Stomach (tissue), 9 donors: ENCODE results near the gene NUMB. TPM values are rescaled to one million over a fixed set of nuclear protein-coding genes. Genes with fewer than 3 reads are reported as not detected.
A peak's percentile ranks its signal among the peaks of the same experiment; 100 is the strongest.
"Not testable (repeated sequence)": the region's sequence is repeated elsewhere in the genome, so short reads cannot be mapped to it uniquely, and the experiment has no call there.

Experiments
- DNase-seq, 2 donors: peaks; one replicate each; pipeline versions ENCODE4 v3.0.0 to v3.0.0-alpha.2; 2013 to 2019
- H3K27ac ChIP-seq, 5 donors: fragments of 200-600 bp in 4 of 5; sonication (generic) in 4 of 5; one replicate each; pipeline ENCODE4 v1.5.1; 2013 to 2019; ENCODE audit warnings: mild to moderate bottlenecking in 1 of 5, moderate library complexity in 1 of 5
- H3K27me3 ChIP-seq, 3 donors: fragments of 200-600 bp; sonication (generic); one replicate each; pipeline ENCODE4 v1.5.1; 2017 to 2019; ENCODE audit warnings: mixed run types in 1 of 3
- H3K36me3 ChIP-seq, 4 donors: fragments of 200-600 bp; sonication (generic); 1 replicate in 3 of 4; 2 replicates in 1 of 4; pipeline ENCODE4 v1.5.1; 2016 to 2019
- H3K4me1 ChIP-seq, 4 donors: fragments of 200-600 bp; sonication (generic); one replicate each; pipeline ENCODE4 v1.5.1; 2016 to 2019
- H3K4me3 ChIP-seq, 4 donors: fragments of 200-600 bp; sonication (generic) in 3 of 4; one replicate each; pipeline ENCODE4 v1.5.1; 2016 to 2019; ENCODE audit warnings: mild to moderate bottlenecking in 1 of 4
- H3K9me3 ChIP-seq, 4 donors: fragments of 200-600 bp; sonication (generic); one replicate each; pipeline ENCODE4 v1.5.1; 2016 to 2019
- EP300 ChIP-seq: sonication (generic); formaldehyde crosslinking; IDR thresholded peaks from one replicate; pipeline ENCODE4 v1.6.1; 2017; ENCODE audit warnings: antibody characterized with exemption
- POLR2A ChIP-seq, 4 donors: fragments of 450-650 bp; IDR thresholded peaks; one replicate each; pipeline ENCODE4 v1.6.1; 2016; ENCODE audit warnings: antibody characterized with exemption in 4 of 4, control low read depth in 2 of 4, mild to moderate bottlenecking in 1 of 4, moderate library complexity in 1 of 4
- POLR2AphosphoS5 ChIP-seq, 3 donors: sonication (generic); formaldehyde crosslinking; IDR thresholded peaks; one replicate each; pipeline ENCODE4 v1.6.1; 2016; ENCODE audit warnings: antibody characterized with exemption in 3 of 3
- WGBS, 5 donors: extraction: QIAGEN DNeasy Blood & Tissue Kit in 3 of 5; methylation state at CpG; one replicate each; pipeline versions ENCODE4 v1.1.5 to v1.1.7; 2013 to 2018; 5-methylcytosine and 5-hydroxymethylcytosine counted together
- intact Hi-C: fragments of 100-400 bp; cut with DNase I; formaldehyde crosslinking; loops from one replicate; pipeline ENCODE4 v1.15.1; 2023; ENCODE audit warnings: low total_unique reads
- polyA plus RNA-seq, 3 donors: library from polyadenylated mRNA; stranded (reverse); fragments of 200-250 nt; gene quantifications; one replicate each; pipeline ENCODE4 v1.2.3, GENCODE V29; 2013
- total RNA-seq, 5 donors: library from RNA; depleted of rRNA; stranded (reverse); fragments of >200 nt; gene quantifications; one replicate each; pipeline versions ENCODE4 v1.1.0 to v1.2.3, GENCODE V29; 2014 to 2016
- TF ChIP-seq, protein P1 (sequence below), 7 experiments: fragments of 450-650 bp in 4 of 7; fragments of 200-600 bp in 3 of 7; sonication (generic) in 3 of 7; IDR thresholded peaks; one replicate each; pipeline ENCODE4 v1.5.1; 2016 to 2019; ENCODE audit warnings: antibody characterized with exemption in 7 of 7, control low read depth in 2 of 7, mild to moderate bottlenecking in 1 of 7
- donor health status: healthy with polysubstance abuse.
- donor health status: Bipolar disorder and iron deficiency.
- donor health status: healthy.

Gene NUMB
- total and polyA plus RNA-seq, 8 donors = 26.4 to 135 (median 50.0) TPM

DNA sequence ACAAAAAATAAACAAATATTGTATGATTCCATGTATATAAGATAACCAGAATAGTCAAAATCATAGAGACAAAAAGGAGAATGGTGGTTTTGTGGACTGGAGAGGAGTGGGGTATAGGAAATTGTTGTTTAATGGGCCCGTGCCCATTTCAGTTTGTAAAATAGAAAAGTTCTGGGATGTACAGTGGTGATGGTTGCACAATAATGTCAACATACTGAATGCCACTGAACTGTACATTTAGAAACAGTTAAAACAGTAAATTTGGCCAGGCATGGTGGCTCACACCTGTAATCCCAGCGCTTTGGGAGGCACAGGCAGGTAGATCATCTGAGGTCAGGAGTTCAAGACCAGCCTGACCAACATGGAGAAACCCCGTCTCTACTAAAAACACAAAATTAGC, 40.1 kb downstream of the NUMB start:
- H3K9me3 ChIP-seq = no peaks in the 10 kb centered on the region
- 87 to 100% (median 95%) methylated on average over 3 of the region's 3 CpGs for WGBS, 5 donors
- TF ChIP-seq POLR2A (IDR thresholded peaks at IDR 0.05) (no peak), POLR2AphosphoS5 (IDR thresholded peaks at IDR 0.05) (no peak), EP300 (no peak)
- TF ChIP-seq, protein P1, sequence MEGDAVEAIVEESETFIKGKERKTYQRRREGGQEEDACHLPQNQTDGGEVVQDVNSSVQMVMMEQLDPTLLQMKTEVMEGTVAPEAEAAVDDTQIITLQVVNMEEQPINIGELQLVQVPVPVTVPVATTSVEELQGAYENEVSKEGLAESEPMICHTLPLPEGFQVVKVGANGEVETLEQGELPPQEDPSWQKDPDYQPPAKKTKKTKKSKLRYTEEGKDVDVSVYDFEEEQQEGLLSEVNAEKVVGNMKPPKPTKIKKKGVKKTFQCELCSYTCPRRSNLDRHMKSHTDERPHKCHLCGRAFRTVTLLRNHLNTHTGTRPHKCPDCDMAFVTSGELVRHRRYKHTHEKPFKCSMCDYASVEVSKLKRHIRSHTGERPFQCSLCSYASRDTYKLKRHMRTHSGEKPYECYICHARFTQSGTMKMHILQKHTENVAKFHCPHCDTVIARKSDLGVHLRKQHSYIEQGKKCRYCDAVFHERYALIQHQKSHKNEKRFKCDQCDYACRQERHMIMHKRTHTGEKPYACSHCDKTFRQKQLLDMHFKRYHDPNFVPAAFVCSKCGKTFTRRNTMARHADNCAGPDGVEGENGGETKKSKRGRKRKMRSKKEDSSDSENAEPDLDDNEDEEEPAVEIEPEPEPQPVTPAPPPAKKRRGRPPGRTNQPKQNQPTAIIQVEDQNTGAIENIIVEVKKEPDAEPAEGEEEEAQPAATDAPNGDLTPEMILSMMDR (IDR thresholded peaks at IDR 0.05) = no peak
- peaks cover 0 to 41% (median 18%) of the 10 kb centered on the region in 4 donors for H3K4me1 ChIP-seq
- H3K27me3 ChIP-seq = no peaks in the 10 kb centered on the region
- no peak overlapping the region for H3K27ac ChIP-seq
- H3K4me3 ChIP-seq = no peak overlapping the region
- intact Hi-C loops = no loop called here
- peaks cover 4 to 23% (median 9%) of the 10 kb centered on the region in 4 donors for H3K36me3 ChIP-seq
- no peak for DNase-seq

DNA sequence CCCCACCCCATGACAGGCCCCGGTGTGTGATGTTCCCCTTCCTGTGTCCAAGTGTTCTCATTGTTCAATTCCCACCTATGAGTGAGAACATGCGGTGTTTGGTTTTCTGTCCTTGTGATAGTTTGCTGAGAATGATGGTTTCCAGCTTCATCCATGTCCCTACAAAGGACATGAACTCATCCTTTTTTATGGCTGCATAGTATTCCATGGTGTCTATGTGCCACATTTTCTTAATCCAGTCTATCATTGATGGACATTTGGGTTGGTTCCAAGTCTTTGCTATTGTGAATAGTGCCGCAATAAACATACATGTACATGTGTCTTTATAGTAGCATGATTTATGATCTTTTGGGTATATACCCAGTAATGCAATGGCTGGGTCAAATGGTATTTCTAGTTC, 52.1 kb downstream of the NUMB start:
- intact Hi-C loops, H3K27ac ChIP-seq, H3K27me3 ChIP-seq, H3K9me3 ChIP-seq, H3K4me3 ChIP-seq, DNase-seq: not testable (repeated sequence)
- H3K4me1 ChIP-seq = peaks cover 4 to 25% (median 18%) of the 10 kb centered on the region in 4 donors
- 94 to 100% (median 100%) methylated on average over 1 to 3 of the region's 3 CpGs for WGBS, 5 donors
- peaks cover 0 to 42% (median 32%) of the 10 kb centered on the region in 4 donors for H3K36me3 ChIP-seq

DNA sequence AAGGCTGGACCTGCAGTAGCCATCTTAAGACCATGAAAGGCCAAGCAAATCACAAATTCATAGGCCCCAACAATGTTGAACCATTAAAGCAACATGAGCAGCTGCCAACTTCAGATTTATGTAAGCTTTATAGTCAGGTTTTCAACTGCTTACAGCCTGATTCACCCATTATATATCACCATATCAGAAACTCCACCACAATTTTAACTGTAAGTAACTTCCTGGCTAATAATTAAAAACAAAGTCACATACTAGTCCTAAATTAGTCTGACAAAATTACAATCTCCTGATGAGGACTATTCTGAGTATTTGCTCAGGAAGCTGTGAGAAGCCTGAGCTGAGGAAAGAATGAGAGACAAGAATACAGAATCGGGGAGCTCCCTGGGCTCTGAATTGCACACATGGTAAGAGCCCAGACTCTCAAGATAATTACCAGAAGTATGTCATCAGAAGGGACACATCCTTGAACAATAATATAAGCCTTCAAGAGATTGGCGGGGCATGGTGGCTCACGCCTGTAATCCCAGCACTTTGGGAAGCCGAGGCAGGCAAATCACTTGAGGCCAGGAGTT, 55.1 kb downstream of the NUMB start:
- no peaks in the 10 kb centered on the region for H3K9me3 ChIP-seq
- 91 to 98% (median 92%) methylated on average over 4 of the region's 4 CpGs for WGBS, 5 donors
- no peak overlapping the region for H3K4me3 ChIP-seq
- peaks cover 0 to 27% (median 16%) of the 10 kb centered on the region in 4 donors for H3K36me3 ChIP-seq
- peak overlapping the region in 1 of 5 donors; percentile 4 for H3K27ac ChIP-seq
- intact Hi-C loops = no loop called here
- TF ChIP-seq EP300 = no peak
- no peak for TF ChIP-seq POLR2AphosphoS5 (IDR thresholded peaks at IDR 0.05)
- no peak for TF ChIP-seq POLR2A (IDR thresholded peaks at IDR 0.05)
- TF ChIP-seq, protein P1 (IDR thresholded peaks at IDR 0.05) = no peak
- DNase-seq = no peak
- peaks cover 4 to 28% (median 18%) of the 10 kb centered on the region in 4 donors for H3K4me1 ChIP-seq
- H3K27me3 ChIP-seq = no peaks in the 10 kb centered on the region

DNA sequence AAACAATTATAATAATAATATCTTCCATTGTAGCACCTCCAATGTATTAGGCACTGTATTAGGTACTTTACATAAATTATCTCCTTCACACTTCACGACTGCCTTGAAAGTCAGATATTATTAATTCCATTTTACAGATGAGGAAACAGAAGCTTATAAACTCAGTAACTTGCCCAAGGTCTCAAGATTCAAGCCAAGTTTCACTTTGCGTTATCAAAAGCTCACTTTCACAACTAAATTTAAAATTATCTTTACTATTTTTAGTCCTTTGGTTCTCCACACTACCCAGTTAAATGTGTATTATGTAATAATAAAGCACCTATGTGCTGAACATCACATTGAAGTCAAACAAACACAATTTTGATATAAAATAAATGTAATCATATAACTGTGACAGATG, 55.8 kb downstream of the NUMB start:
- Histone ChIP-seq H3K9me3 (no peaks in the 10 kb centered on the region), H3K4me3 (no peak overlapping the region), H3K27me3 (no peaks in the 10 kb centered on the region), H3K36me3 (peaks cover 0 to 20% (median 10%) of the 10 kb centered on the region in 4 donors), H3K27ac (peak overlapping the region in 1 of 5 donors; percentile 4), H3K4me1 (peaks cover 4 to 34% (median 20%) of the 10 kb centered on the region in 4 donors)
- intact Hi-C loops = no loop called here
- DNase-seq = no peak
- WGBS, 5 donors = 34 to 54% (median 45%) methylated on average over 2 of the region's 2 CpGs
- TF ChIP-seq EP300 (no peak), POLR2A (IDR thresholded peaks at IDR 0.05) (no peak), POLR2AphosphoS5 (IDR thresholded peaks at IDR 0.05) (no peak)
- TF ChIP-seq, protein P1 (IDR thresholded peaks at IDR 0.05) = no peak

DNA sequence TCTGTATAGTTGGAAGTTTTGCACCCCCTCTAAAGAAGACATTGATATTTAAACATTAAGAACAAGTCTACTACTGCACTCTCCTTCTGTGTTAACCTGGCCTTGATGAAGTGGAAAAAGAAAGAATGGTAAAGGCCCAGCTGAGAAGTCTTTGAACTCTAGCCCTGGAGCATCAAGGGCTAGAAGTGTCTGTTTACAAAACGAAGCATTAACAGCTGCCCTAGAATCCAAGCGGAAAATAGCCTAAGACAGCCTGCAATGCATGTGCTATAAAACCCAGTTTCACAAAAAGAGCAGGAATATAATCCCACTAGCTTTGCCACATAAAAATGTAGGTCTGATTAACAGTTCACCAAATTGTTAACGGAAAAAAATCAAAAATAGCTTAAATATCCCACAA, 60.5 kb downstream of the NUMB start:
- H3K4me3 ChIP-seq = no peak overlapping the region
- 61 to 81% (median 70%) methylated on average over 3 of the region's 3 CpGs for WGBS, 5 donors
- intact Hi-C loops = no loop called here

More for the DNA sequence above, 60.5 kb downstream of the NUMB start:
- no peaks in the 10 kb centered on the region for H3K9me3 ChIP-seq
- H3K4me1 ChIP-seq = peaks cover 10 to 44% (median 23%) of the 10 kb centered on the region in 4 donors
- peak in 1 of 2 donors; percentile 15 for DNase-seq
- H3K27me3 ChIP-seq = no peaks in the 10 kb centered on the region
- H3K27ac ChIP-seq = no peak overlapping the region
- TF ChIP-seq, protein P1 (IDR thresholded peaks at IDR 0.05) = no peak
- no peak for TF ChIP-seq POLR2A (IDR thresholded peaks at IDR 0.05)
- TF ChIP-seq EP300 = no peak
- TF ChIP-seq POLR2AphosphoS5 (IDR thresholded peaks at IDR 0.05) = no peak
- H3K36me3 ChIP-seq = peaks cover 0 to 12% (median 2%) of the 10 kb centered on the region in 4 donors
